ENCODE measurements around the gene LACRT. TPM values are rescaled to one million over a fixed set of nuclear protein-coding genes. Genes with fewer than 3 reads are reported as not detected.

The LACRT gene
- total RNA-seq = not detected in 2 replicates
- long read RNA-seq = 0 reads

DNA sequence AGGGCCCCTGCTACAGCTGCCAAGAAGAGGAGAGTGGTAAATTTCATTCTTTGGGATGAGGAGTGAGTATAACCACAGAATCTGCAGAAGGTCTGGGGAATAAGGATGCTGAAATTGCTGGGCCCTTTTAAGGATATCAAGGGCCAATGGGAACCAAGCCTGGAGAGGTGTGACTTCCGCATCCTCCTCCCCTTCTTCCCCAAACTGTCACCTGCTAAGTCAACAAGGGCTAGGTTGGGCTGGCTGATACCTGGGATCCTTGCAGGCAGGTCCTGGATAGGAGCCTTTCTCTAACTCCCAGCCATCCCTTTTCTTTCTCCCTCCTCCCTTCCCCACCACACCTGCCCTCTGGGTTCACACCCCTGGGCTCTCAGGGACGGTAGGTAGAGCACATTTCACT lies at the start of gene LACRT:
Gene LACRT, minus strand, starts transcription at position 101 of the 400 bp plus-strand sequence. Its CDS starts 54 bp downstream, at position 47.
- peak within 1 kb of the TSS; percentile 54 for H3K27ac Mint-ChIP-seq (ENCODE audit: unreplicated experiment)
- H3K36me3 Mint-ChIP-seq (ENCODE audit: low read depth) = no peaks in the 10 kb centered on the region
- no peaks in the 10 kb centered on the region for H3K4me1 Mint-ChIP-seq
- H3K9me3 Mint-ChIP-seq = peaks cover 3% of the 10 kb centered on the region
- TF ChIP-seq CTCF (conservative IDR thresholded peaks at IDR 0.05) = no peak
- peaks cover 22% of the 10 kb centered on the region for H3K27me3 Mint-ChIP-seq (ENCODE audit: low read depth)
- no peak for DNase-seq (ENCODE audit: low read depth, low spot score)
- no peak within 1 kb of the TSS for H3K4me3 Mint-ChIP-seq

- H3K27ac Mint-ChIP-seq (ENCODE audit: unreplicated experiment) = no peak overlapping the region
- H3K9me3 Mint-ChIP-seq = peaks cover 7% of the 10 kb centered on the region
- H3K4me3 Mint-ChIP-seq = no peak overlapping the region
- no peak for TF ChIP-seq CTCF (conservative IDR thresholded peaks at IDR 0.05)
- peaks cover 22% of the 10 kb centered on the region for H3K4me1 Mint-ChIP-seq
- no peak for DNase-seq (ENCODE audit: low read depth, low spot score)
- no peaks in the 10 kb centered on the region for H3K36me3 Mint-ChIP-seq (ENCODE audit: low read depth)
- peaks cover 55% of the 10 kb centered on the region for H3K27me3 Mint-ChIP-seq (ENCODE audit: low read depth)
Measured at GRCh38 chr12:54683398-54683797, 48.7 kb upstream of the LACRT start.

- Mint-ChIP-seq H3K27me3 (ENCODE audit: low read depth) (peaks cover 62% of the 10 kb centered on the region), H3K4me1 (peaks cover 22% of the 10 kb centered on the region), H3K9me3 (peaks cover 4% of the 10 kb centered on the region), H3K36me3 (ENCODE audit: low read depth) (no peaks in the 10 kb centered on the region), H3K4me3 (no peak overlapping the region), H3K27ac (ENCODE audit: unreplicated experiment) (no peak overlapping the region)
- DNase-seq (ENCODE audit: low read depth, low spot score) = no peak
- TF ChIP-seq CTCF (conservative IDR thresholded peaks at IDR 0.05) = no peak
Measured at GRCh38 chr12:54682674-54683073, 48.0 kb upstream of the LACRT start.

GRCh38 chr12:54680374-54680773 lies 45.7 kb upstream of the LACRT start:
- peaks cover 22% of the 10 kb centered on the region for H3K4me1 Mint-ChIP-seq
- TF ChIP-seq CTCF (conservative IDR thresholded peaks at IDR 0.05) = peak; percentile 57

DNA sequence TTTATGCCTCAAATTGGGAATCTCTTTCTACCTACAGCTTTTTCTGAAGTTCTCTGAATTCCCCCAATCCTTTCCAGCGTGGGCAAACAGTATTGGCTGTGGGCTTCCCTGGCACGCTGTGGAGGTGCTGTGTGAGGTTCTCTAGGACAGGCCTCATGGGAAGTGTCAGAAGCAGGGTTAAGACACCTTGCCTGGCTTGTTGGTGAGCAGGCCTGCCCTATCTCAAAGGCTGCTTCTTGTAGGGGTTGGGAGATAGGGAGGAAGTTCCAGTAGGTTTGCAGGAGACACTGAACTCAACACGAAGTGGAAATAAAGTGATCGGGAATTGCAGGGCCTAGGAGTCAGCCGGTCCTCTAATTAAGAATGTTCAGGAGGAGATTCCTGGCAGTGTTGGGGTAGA lies 43.4 kb upstream of the LACRT start:
- H3K27me3 Mint-ChIP-seq (ENCODE audit: low read depth) = peaks cover 41% of the 10 kb centered on the region
- H3K4me1 Mint-ChIP-seq = peaks cover 5% of the 10 kb centered on the region
- H3K4me3 Mint-ChIP-seq = no peak overlapping the region

More at GRCh38 chr12:54680374-54680773, 45.7 kb upstream of the LACRT start:
- no peaks in the 10 kb centered on the region for H3K9me3 Mint-ChIP-seq
- peaks cover 60% of the 10 kb centered on the region for H3K27me3 Mint-ChIP-seq (ENCODE audit: low read depth)
- no peak overlapping the region for H3K4me3 Mint-ChIP-seq
- DNase-seq (ENCODE audit: low read depth, low spot score) = no peak
- no peak overlapping the region for H3K27ac Mint-ChIP-seq (ENCODE audit: unreplicated experiment)
- H3K36me3 Mint-ChIP-seq (ENCODE audit: low read depth) = no peaks in the 10 kb centered on the region

More for the DNA sequence above, 43.4 kb upstream of the LACRT start:
- TF ChIP-seq CTCF (conservative IDR thresholded peaks at IDR 0.05) = no peak
- no peak overlapping the region for H3K27ac Mint-ChIP-seq (ENCODE audit: unreplicated experiment)
- DNase-seq (ENCODE audit: low read depth, low spot score) = no peak
- H3K9me3 Mint-ChIP-seq = no peaks in the 10 kb centered on the region
- no peaks in the 10 kb centered on the region for H3K36me3 Mint-ChIP-seq (ENCODE audit: low read depth)

Measured in neural crest cell (in vitro differentiated cells).